Stimulated activated CD8-positive, alpha-beta memory T cell treated with anti-CD3 and anti-CD28 coated beads, Interleukin-12 subunit alpha, Interleukin-12 subunit beta, amount 100 ng/mL, for 1 hour (primary cell): ENCODE measurements around the gene CISD3.

Experiments
- DNase-seq: peaks from one replicate; pipeline ENCODE4 v3.0.0-alpha.2; 2020; ENCODE audit warnings: low read depth

CISD3 gene

GRCh38 chr17:38729886-38730525, at the start of gene CISD3:
TSS of gene CISD3 (plus strand) at chr17:38730341. CDS start at chr17:38730359, 18 bp downstream.
- DNase-seq, result peak; percentile 73

- DNase-seq, result no peak
Observed at GRCh38 chr17:38681096-38681495, 49.0 kb upstream of the CISD3 start.

- DNase-seq, result no peak
Observed at GRCh38 chr17:38685491-38685890, 44.6 kb upstream of the CISD3 start.

GRCh38 chr17:38687286-38687685, 42.9 kb upstream of the CISD3 start:
- no peak for DNase-seq

- no peak for DNase-seq
Observed at GRCh38 chr17:38690386-38690785, 39.8 kb upstream of the CISD3 start.

DNA sequence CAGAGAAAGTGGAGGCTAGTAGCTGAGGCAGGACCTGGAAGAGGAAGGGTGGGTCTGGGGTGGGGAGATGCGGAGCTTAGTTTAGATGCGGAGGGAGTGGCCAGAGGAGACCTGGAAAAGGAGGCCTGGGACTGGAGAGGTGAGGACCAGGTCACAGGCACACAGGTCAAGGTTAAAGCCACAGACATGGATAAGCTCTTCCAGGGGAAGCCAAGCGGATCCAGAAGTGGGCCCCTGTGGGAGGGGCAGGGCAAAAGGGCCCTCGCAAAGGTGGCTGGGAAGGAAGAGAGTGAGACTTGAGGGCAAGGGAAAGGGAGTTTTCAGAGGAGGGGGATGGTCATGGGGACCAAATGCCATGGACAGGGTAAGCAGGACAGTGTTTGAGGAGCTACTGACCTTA, 39.0 kb upstream of the CISD3 start:
- no peak for DNase-seq

GRCh38 chr17:38693700-38694329, 36.3 kb upstream of the CISD3 start:
- DNase-seq, result no peak

- no peak for DNase-seq
Observed at GRCh38 chr17:38697061-38697820, 32.9 kb upstream of the CISD3 start.

DNA sequence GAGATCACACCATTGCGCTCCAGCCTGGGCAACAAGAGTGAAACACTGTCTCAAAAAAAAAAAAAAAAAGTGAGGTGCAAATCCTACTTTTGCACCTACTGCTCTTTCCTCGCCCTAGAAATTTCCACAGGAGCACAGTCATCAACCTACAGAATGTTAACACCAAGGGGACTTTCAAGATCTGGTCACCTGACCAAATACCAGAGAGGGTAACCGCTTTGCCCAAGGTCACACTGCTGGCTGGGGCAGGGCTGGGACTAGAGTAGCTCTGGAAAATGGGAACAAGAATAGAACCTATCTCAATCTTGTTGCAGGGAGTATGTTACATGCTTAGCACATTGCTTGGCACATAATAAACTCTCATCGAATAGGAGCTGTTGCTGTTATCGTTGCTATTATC, 31.4 kb upstream of the CISD3 start:
- no peak for DNase-seq

- no peak for DNase-seq
Observed at GRCh38 chr17:38701504-38702165, 28.5 kb upstream of the CISD3 start.

DNA sequence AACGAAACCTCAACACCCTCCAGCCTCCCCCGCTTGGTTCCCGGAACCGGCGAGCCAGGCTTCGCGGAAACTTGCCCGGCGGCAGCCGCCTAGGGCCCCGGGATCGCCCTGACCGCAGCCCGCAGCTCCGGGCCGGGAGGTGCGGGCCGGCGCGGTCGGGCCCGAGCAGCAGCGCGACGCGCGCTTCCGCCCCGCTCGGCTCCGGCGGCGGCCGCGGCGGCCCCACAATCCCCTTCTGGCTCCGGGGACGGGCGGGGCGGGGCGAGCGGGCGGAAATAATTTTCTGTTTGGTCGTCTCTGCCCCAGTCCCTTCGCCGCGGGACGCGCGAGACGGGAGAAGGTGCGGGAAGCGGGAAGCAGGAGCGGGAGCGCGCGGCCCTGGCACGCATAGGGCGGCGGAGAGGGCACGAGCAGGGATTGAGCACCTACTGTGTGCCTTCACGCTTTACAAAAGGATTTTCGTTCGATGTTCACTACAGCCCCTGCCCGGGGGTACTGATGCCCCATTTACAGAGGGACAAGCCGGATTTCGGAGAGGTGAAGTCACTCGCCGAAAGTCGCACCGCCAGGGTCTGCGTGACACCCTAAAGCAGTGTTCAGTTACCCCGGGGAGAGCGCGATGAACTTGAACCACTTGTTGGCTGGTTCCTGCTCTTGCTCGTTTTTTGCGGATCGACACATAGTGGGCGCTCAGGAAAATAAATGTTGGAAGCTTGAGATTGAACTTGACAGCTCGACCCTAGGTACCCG, 27.8 kb upstream of the CISD3 start:
- peak; percentile 60 for DNase-seq

GRCh38 chr17:38702916-38703741, 27.0 kb upstream of the CISD3 start:
- DNase-seq, result no peak

DNA sequence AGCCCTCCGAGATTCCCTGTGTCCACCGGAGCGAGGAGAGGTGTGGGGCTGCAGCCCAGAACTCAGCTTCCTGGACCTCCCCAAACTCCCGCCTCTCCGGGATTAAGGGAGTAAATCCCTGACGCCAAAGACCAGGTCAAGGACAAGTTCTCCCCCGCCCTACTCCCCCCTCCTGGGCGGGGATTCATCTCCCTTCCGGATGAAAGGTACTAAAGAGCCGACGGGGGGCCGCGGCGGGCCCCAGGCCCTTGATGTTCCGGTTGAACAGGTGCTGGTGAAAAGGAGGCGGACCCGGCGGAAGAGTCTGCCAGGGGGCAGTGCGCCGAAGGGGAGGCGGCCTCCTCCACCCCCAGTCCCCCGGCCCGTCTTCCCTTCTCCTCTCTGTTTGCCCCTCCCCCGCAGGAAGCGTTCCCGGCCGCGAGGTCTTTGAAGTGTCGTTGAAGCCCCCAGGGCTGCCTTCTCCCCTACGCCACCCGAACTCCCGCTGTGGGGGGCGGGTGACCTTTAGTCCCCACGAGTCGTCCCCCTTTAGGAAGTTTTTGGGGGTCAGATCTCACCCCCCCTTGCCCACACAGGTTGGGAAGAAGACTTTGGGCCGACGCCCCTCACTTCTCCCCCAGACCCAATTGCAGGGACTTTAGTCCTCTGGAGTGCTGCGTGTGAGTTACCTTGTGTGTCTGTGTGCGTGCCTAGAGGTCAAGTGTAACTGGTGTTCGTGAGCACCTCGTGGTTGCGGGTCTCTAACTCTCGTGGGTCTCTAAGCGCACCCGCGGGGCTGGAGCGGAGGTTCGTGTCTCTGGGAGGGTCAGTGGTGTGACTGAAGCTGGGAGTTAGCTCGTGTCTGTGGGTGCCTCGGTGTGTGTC, 26.2 kb upstream of the CISD3 start:
- no peak for DNase-seq

- no peak for DNase-seq
Observed at GRCh38 chr17:38704606-38705522, 25.3 kb upstream of the CISD3 start, which contains the start of gene MLLT6. TSS of gene MLLT6 (plus strand) at chr17:38705273. CDS start at chr17:38705633, 360 bp downstream.

DNA sequence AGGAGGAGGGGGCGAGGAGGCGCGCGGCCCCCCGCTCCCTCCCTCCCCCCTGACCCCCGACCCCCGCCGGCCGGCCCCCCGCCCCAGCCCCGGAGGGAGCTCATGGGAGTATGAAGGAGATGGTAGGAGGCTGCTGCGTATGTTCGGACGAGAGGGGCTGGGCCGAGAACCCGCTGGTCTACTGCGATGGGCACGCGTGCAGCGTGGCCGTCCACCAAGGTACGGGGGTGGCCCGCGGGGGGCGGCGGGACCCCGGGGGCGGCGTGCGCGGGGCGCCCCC, 24.7 kb upstream of the CISD3 start:
- DNase-seq, result no peak

DNA sequence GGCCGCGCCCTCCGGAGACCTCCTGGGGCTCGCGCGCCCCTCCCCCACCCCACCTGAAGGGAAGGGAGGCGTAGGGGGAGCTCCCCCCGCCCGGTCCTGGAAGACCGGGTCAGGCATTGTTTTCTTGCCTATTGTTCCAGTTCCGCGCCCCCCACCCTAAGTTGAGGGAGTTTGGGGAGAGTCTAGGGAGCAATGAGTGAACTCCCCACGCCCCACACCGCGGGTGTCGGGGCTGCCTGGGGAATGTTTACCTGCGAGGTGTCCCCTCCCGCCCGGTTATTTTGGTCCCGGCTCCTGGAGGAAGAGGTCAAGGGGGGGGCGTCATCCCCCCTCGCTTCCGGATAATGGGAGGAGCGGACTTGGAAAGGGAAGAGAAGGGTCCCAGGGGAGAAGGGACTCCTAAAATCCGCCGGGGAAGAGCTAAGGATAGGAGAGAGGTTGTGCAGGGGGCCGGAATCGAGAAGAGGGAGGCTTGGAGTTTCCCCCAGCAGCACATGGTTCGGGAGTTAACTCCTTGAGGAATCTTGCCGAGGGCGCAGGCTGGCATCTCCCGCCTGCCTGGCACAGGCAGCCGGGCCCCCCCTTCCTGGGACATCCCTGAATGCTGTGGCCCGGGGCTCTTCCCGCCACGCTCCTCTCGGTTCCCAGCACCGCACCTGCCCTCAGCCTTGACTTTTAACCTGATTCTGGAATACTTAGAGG, 24.2 kb upstream of the CISD3 start:
- no peak for DNase-seq

DNA sequence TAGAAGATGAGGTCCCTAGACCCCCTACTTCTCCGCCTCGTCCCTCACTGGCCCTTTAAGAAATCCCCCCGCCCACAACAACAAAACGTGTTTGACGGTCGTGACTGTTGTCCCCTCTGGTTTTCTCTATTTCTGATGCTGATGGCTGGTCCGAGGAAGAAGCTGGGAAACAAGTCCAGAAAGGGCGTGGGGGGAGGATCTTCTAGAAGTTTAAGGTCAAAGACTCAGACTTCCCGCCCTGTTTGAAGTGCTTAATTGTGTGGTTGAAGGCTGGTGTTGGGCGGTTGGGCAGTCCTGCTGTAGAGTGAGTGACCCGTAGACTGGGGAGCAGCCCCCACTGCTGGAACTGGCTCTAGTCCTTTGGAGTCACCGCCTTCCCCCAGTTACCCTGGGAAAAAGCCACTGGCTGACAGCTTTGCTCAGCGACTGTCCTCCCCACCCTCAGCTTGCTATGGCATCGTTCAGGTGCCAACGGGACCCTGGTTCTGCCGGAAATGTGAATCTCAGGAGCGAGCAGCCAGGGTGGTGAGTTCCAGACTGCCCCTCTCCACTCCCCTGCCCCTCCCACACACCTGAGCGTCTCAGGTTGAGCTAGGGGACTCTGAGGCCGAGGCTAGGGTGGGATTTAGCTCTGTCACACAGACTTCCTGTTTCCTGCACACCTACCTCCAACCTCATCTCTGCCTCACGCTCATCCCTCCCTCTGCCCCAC, 23.5 kb upstream of the CISD3 start:
- DNase-seq, result no peak
